NCI-H69 (cell line): ENCODE results near the gene EPS8L1.
A peak's percentile ranks its signal among the peaks of the same experiment; 100 is the strongest.
"Not testable (repeated sequence)": the region's sequence is repeated elsewhere in the genome, so short reads cannot be mapped to it uniquely, and the experiment has no call there.

Experiments used
- DNase-seq: peaks from one replicate; lab custom pipeline; 2025; lab: John Stamatoyannopoulos, UW

The EPS8L1 gene

GRCh38 chr19:55050749-55051532, 24.7 kb upstream of the EPS8L1 start:
- no peak for DNase-seq

- no peak for DNase-seq
Measured at GRCh38 chr19:55053735-55054134, 21.9 kb upstream of the EPS8L1 start.

GRCh38 chr19:55056827-55057226, 18.8 kb upstream of the EPS8L1 start:
- no peak for DNase-seq

GRCh38 chr19:55058781-55059610, 16.7 kb upstream of the EPS8L1 start:
- peak; percentile 3 for DNase-seq

- DNase-seq: not testable (repeated sequence)
Measured at GRCh38 chr19:55060287-55060686, 15.4 kb upstream of the EPS8L1 start.

GRCh38 chr19:55062735-55063491, 12.8 kb upstream of the EPS8L1 start, which contains the start of gene RDH13:
Gene RDH13 (minus strand): TSS chr19:55063148. CDS start chr19:55063032, 116 bp downstream.
- DNase-seq: peak; percentile 98

- no peak for DNase-seq
Measured at GRCh38 chr19:55063492-55063843, 12.2 kb upstream of the EPS8L1 start.

GRCh38 chr19:55065516-55065915, 10.2 kb upstream of the EPS8L1 start:
- DNase-seq: peak; percentile 13

GRCh38 chr19:55066107-55066709, 9.5 kb upstream of the EPS8L1 start:
- DNase-seq: peak; percentile 47

GRCh38 chr19:55067869-55068268, 7.8 kb upstream of the EPS8L1 start:
- DNase-seq: no peak

GRCh38 chr19:55068950-55069864, 6.5 kb upstream of the EPS8L1 start:
- DNase-seq: peak; percentile 77

GRCh38 chr19:55069865-55070197, 5.8 kb upstream of the EPS8L1 start:
- no peak for DNase-seq

- DNase-seq: no peak
Measured at GRCh38 chr19:55070466-55071128, 5.1 kb upstream of the EPS8L1 start.

- DNase-seq: no peak
Measured at GRCh38 chr19:55071129-55071502, 4.6 kb upstream of the EPS8L1 start.

- DNase-seq: no peak
Measured at GRCh38 chr19:55071913-55072312, 3.8 kb upstream of the EPS8L1 start.

GRCh38 chr19:55076321-55076720, 652 bp downstream of the EPS8L1 start:
- no peak for DNase-seq

GRCh38 chr19:55077106-55077505, 1.4 kb downstream of the EPS8L1 start:
- DNase-seq: no peak

- no peak for DNase-seq
Measured at GRCh38 chr19:55078996-55079395, 3.3 kb downstream of the EPS8L1 start.

- no peak for DNase-seq
Measured at GRCh38 chr19:55079400-55080038, 3.9 kb downstream of the EPS8L1 start.
